ENCODE data around the gene LRRC74A. TPM values are rescaled to one million over a fixed set of nuclear protein-coding genes. Genes with fewer than 3 reads are reported as not detected.

LRRC74A gene
- total and polyA plus RNA-seq, 9 donors: 0.10 to 0.12 TPM; not detected in 7

- no peak overlapping the region for H3K4me3 ChIP-seq
- H3K4me1 ChIP-seq (ENCODE audit: insufficient read depth): peaks cover 5% of the 10 kb centered on the region
- H3K9me3 ChIP-seq: no peaks in the 10 kb centered on the region
- no peak for DNase-seq
- no peak overlapping the region for H3K27ac ChIP-seq
- H3K27me3 ChIP-seq: no peaks in the 10 kb centered on the region
- TF ChIP-seq CTCF (IDR thresholded peaks at IDR 0.05) (no peak), EP300 (IDR thresholded peaks at IDR 0.05) (no peak), POLR2A (IDR thresholded peaks at IDR 0.05) (no peak)
- H3K36me3 ChIP-seq: no peaks in the 10 kb centered on the region
- intact Hi-C loops (cut with DNase I): no loop called here
Observed at GRCh38 chr14:76842414-76842813, 16.2 kb downstream of the LRRC74A start.

GRCh38 chr14:76844223-76844622, 18.0 kb downstream of the LRRC74A start:
- TF ChIP-seq CTCF (IDR thresholded peaks at IDR 0.05): no peak
- TF ChIP-seq POLR2A (IDR thresholded peaks at IDR 0.05): no peak
- TF ChIP-seq EP300 (IDR thresholded peaks at IDR 0.05): no peak

GRCh38 chr14:76846331-76847047, 20.3 kb downstream of the LRRC74A start:
- H3K27me3 ChIP-seq: no peaks in the 10 kb centered on the region
- no peaks in the 10 kb centered on the region for H3K4me1 ChIP-seq (ENCODE audit: insufficient read depth)
- TF ChIP-seq EP300 (IDR thresholded peaks at IDR 0.05) (no peak), CTCF (IDR thresholded peaks at IDR 0.05) (no peak), POLR2A (IDR thresholded peaks at IDR 0.05) (no peak)
- 73 to 85% (median 80%) methylated on average over 7 of the region's 7 CpGs for WGBS, 3 donors
- H3K4me3 ChIP-seq: no peak overlapping the region
- H3K36me3 ChIP-seq: no peaks in the 10 kb centered on the region
- intact Hi-C loops (cut with DNase I): no loop called here
- H3K27ac ChIP-seq: no peak overlapping the region
- H3K9me3 ChIP-seq: no peaks in the 10 kb centered on the region
- no peak for DNase-seq

More at GRCh38 chr14:76844223-76844622, 18.0 kb downstream of the LRRC74A start:
- no peak overlapping the region for H3K4me3 ChIP-seq
- intact Hi-C loops (cut with DNase I): no loop called here
- WGBS, 3 donors: 57 to 59% (median 58%) methylated on average over 9 of the region's 9 CpGs
- H3K27ac ChIP-seq: no peak overlapping the region
- DNase-seq: peak in 4 of 5 donors; percentile 24 to 46 (median 38)
- no peaks in the 10 kb centered on the region for H3K4me1 ChIP-seq (ENCODE audit: insufficient read depth)
- no peaks in the 10 kb centered on the region for H3K36me3 ChIP-seq
- no peaks in the 10 kb centered on the region for H3K27me3 ChIP-seq
- no peaks in the 10 kb centered on the region for H3K9me3 ChIP-seq

DNA sequence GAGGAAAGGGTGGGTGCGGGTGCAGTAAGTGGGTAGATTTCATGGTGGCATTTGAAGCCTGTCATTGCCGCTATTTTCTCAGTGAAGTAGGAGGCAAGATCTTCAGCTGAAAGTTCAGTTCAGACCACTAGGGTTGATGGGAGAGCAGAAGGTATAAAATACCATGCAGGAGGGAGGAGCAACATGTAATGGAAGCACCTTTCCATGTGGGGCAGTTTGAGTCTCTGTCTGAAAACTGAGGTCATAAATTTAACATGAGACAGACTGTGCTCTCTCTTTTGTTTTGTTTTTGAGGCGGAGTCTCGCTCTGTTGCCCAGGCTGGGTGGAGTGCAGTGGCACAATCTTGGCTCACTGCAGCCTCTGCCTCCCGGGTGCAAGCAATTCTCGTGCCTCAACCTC, 22.7 kb downstream of the LRRC74A start:
- Histone ChIP-seq H3K36me3 (no peaks in the 10 kb centered on the region), H3K9me3 (no peaks in the 10 kb centered on the region), H3K4me1 (ENCODE audit: insufficient read depth) (no peaks in the 10 kb centered on the region), H3K27ac (no peak overlapping the region), H3K27me3 (no peaks in the 10 kb centered on the region), H3K4me3 (no peak overlapping the region)
- intact Hi-C loops (cut with DNase I): no loop called here
- no peak for DNase-seq
- TF ChIP-seq EP300 (IDR thresholded peaks at IDR 0.05): no peak
- no peak for TF ChIP-seq POLR2A (IDR thresholded peaks at IDR 0.05)
- TF ChIP-seq CTCF (IDR thresholded peaks at IDR 0.05): no peak
- 82 to 84% (median 84%) methylated on average over 6 of the region's 6 CpGs for WGBS, 3 donors

Measured in ovary (tissue), 9 donors.